ENCODE results near the gene FAM241A. TPM values are rescaled to one million over a fixed set of nuclear protein-coding genes. Genes with fewer than 3 reads are reported as not detected.
"Not testable (repeated sequence)": the region's sequence is repeated elsewhere in the genome, so short reads cannot be mapped to it uniquely, and the experiment has no call there.

Gene FAM241A
- total RNA-seq, 1 donor from 2014 or later = 0.09 TPM

- H3K9me3 Mint-ChIP-seq = no peaks in the 10 kb centered on the region
- H3K4me3 Mint-ChIP-seq = no peak overlapping the region
- peaks cover 13% of the 10 kb centered on the region for H3K27me3 Mint-ChIP-seq (ENCODE audit: low read depth)
- DNase-seq (ENCODE audit: low read depth, low spot score) = no peak
- TF ChIP-seq CTCF (conservative IDR thresholded peaks at IDR 0.05) = no peak
- no peaks in the 10 kb centered on the region for H3K4me1 Mint-ChIP-seq
- H3K36me3 Mint-ChIP-seq (ENCODE audit: low read depth) = no peaks in the 10 kb centered on the region
- no peak overlapping the region for H3K27ac Mint-ChIP-seq (ENCODE audit: unreplicated experiment)
Measured at GRCh38 chr4:112196461-112196860, 51.2 kb downstream of the FAM241A start.

- Mint-ChIP-seq H3K27ac (ENCODE audit: unreplicated experiment) (no peak overlapping the region), H3K27me3 (ENCODE audit: low read depth) (peaks cover 13% of the 10 kb centered on the region), H3K36me3 (ENCODE audit: low read depth) (no peaks in the 10 kb centered on the region), H3K4me1 (no peaks in the 10 kb centered on the region), H3K9me3 (no peaks in the 10 kb centered on the region), H3K4me3 (no peak overlapping the region)
- TF ChIP-seq CTCF (conservative IDR thresholded peaks at IDR 0.05) = no peak
- no peak for DNase-seq (ENCODE audit: low read depth, low spot score)
Measured at GRCh38 chr4:112199041-112199440, 53.8 kb downstream of the FAM241A start.

- Mint-ChIP-seq H3K27ac (ENCODE audit: unreplicated experiment) (no peak overlapping the region), H3K9me3 (no peaks in the 10 kb centered on the region), H3K4me1 (no peaks in the 10 kb centered on the region), H3K4me3 (no peak overlapping the region), H3K27me3 (ENCODE audit: low read depth) (peaks cover 13% of the 10 kb centered on the region), H3K36me3 (ENCODE audit: low read depth) (no peaks in the 10 kb centered on the region)
- TF ChIP-seq CTCF (conservative IDR thresholded peaks at IDR 0.05) = no peak
- no peak for DNase-seq (ENCODE audit: low read depth, low spot score)
Measured at GRCh38 chr4:112201915-112202505, 56.8 kb downstream of the FAM241A start.

- Mint-ChIP-seq H3K36me3 (ENCODE audit: low read depth) (no peaks in the 10 kb centered on the region), H3K4me3 (no peak overlapping the region), H3K9me3 (no peaks in the 10 kb centered on the region), H3K4me1 (no peaks in the 10 kb centered on the region), H3K27ac (ENCODE audit: unreplicated experiment) (no peak overlapping the region), H3K27me3 (ENCODE audit: low read depth) (peaks cover 13% of the 10 kb centered on the region)
- DNase-seq (ENCODE audit: low read depth, low spot score) = no peak
- TF ChIP-seq CTCF (conservative IDR thresholded peaks at IDR 0.05) = no peak
Measured at GRCh38 chr4:112203593-112203992, 58.3 kb downstream of the FAM241A start.

- DNase-seq (ENCODE audit: low read depth, low spot score) = no peak
- Mint-ChIP-seq H3K36me3 (ENCODE audit: low read depth) (no peaks in the 10 kb centered on the region), H3K9me3 (no peaks in the 10 kb centered on the region), H3K27ac (ENCODE audit: unreplicated experiment) (no peak overlapping the region), H3K27me3 (ENCODE audit: low read depth) (no peaks in the 10 kb centered on the region), H3K4me1 (no peaks in the 10 kb centered on the region), H3K4me3 (no peak overlapping the region)
- TF ChIP-seq CTCF (conservative IDR thresholded peaks at IDR 0.05) = no peak
Measured at GRCh38 chr4:112206431-112206830, 61.2 kb downstream of the FAM241A start.

GRCh38 chr4:112208137-112209095 is 63.2 kb downstream of the FAM241A start:
- not testable (repeated sequence) for H3K27ac Mint-ChIP-seq (ENCODE audit: unreplicated experiment)

More at GRCh38 chr4:112208137-112209095, 63.2 kb downstream of the FAM241A start:
- H3K9me3 Mint-ChIP-seq; H3K27me3 Mint-ChIP-seq (ENCODE audit: low read depth); DNase-seq (ENCODE audit: low read depth, low spot score); H3K36me3 Mint-ChIP-seq (ENCODE audit: low read depth); H3K4me3 Mint-ChIP-seq; H3K4me1 Mint-ChIP-seq: not testable (repeated sequence)
